ENCODE data around the gene HOXA6.

The HOXA6 gene

GRCh38 chr7:27172823-27173510 lies 25.4 kb upstream of the HOXA6 start:
- DNase-seq (ENCODE audit: low spot score), result no peak

- DNase-seq (ENCODE audit: low spot score), result no peak
These were observed 24.8 kb upstream of the HOXA6 start for GRCh38 chr7:27172315-27172774.

GRCh38 chr7:27171637-27172314 lies 24.2 kb upstream of the HOXA6 start:
- no peak for DNase-seq (ENCODE audit: low spot score)

- no peak for DNase-seq (ENCODE audit: low spot score)
These were observed 23.7 kb upstream of the HOXA6 start for GRCh38 chr7:27171325-27171636.

GRCh38 chr7:27170426-27171324 lies 23.1 kb upstream of the HOXA6 start:
- no peak for DNase-seq (ENCODE audit: low spot score)

GRCh38 chr7:27169658-27170425 lies 22.3 kb upstream of the HOXA6 start:
- no peak for DNase-seq (ENCODE audit: low spot score)

GRCh38 chr7:27168265-27168947 lies 20.8 kb upstream of the HOXA6 start:
- DNase-seq (ENCODE audit: low spot score), result no peak

- DNase-seq (ENCODE audit: low spot score), result no peak
These were observed 20.3 kb upstream of the HOXA6 start for GRCh38 chr7:27167916-27168264.

GRCh38 chr7:27166531-27167505 lies 19.2 kb upstream of the HOXA6 start:
- DNase-seq (ENCODE audit: low spot score), result no peak

- no peak for DNase-seq (ENCODE audit: low spot score)
These were observed 18.5 kb upstream of the HOXA6 start for GRCh38 chr7:27165996-27166530.

- DNase-seq (ENCODE audit: low spot score), result no peak
These were observed 17.8 kb upstream of the HOXA6 start, which contains the start of gene HOXA9 for GRCh38 chr7:27165089-27165995. HOXA9 (minus strand) TSS chr7:27165537; CDS start chr7:27165457, 80 bp downstream.

GRCh38 chr7:27164367-27165088 lies 17.0 kb upstream of the HOXA6 start:
- no peak for DNase-seq (ENCODE audit: low spot score)

GRCh38 chr7:27164045-27164366 lies 16.4 kb upstream of the HOXA6 start:
- no peak for DNase-seq (ENCODE audit: low spot score)

- no peak for DNase-seq (ENCODE audit: low spot score)
These were observed 15.9 kb upstream of the HOXA6 start for GRCh38 chr7:27163288-27164044.

GRCh38 chr7:27162561-27163287 lies 15.2 kb upstream of the HOXA6 start:
- DNase-seq (ENCODE audit: low spot score), result no peak

- no peak for DNase-seq (ENCODE audit: low spot score)
These were observed 14.4 kb upstream of the HOXA6 start for GRCh38 chr7:27161721-27162560.

All from germinal center (tissue), 1 donor.